MM.1S (cell line): ENCODE data around the gene ZNF888.
"Not testable (repeated sequence)": the region's sequence is repeated elsewhere in the genome, so short reads cannot be mapped to it uniquely, and the experiment has no call there.

ENCODE experiments used
- DNase-seq: peaks from one replicate; pipeline ENCODE4 v3.0.0-alpha.2; 2015
- H2AFZ ChIP-seq: fragments of 300-600 bp; sonication (generic); 2 replicates; pipeline ENCODE4 v1.6.0; 2016; ENCODE audit warnings: antibody characterized with exemption, low read length
- H3F3A ChIP-seq: fragments of 300-600 bp; sonication (generic); 2 replicates; pipeline ENCODE4 v1.6.1; 2016; ENCODE audit warnings: mild to moderate bottlenecking, antibody characterized with exemption, low read length, moderate library complexity, mixed read lengths; ENCODE audit not compliant: insufficient read depth
- H3K27ac ChIP-seq: fragments of 300-600 bp; sonication (generic); 2 replicates; pipeline ENCODE4 v1.5.1; 2016; ENCODE audit warnings: mild to moderate bottlenecking, low read length
- H3K27me3 ChIP-seq: fragments of 300-600 bp; sonication (generic); replicated peaks from 2 replicates; pipeline ENCODE4 v1.6.0; 2016; ENCODE audit warnings: low read length; ENCODE audit not compliant: insufficient read depth
- H3K36me3 ChIP-seq: fragments of 300-600 bp; sonication (generic); replicated peaks from 2 replicates; pipeline ENCODE4 v1.6.1; 2016; ENCODE audit warnings: mild to moderate bottlenecking, low read length, mixed read lengths; ENCODE audit not compliant: insufficient read depth
- H3K4me1 ChIP-seq: fragments of 300-600 bp; sonication (generic); 2 replicates; pipeline ENCODE4 v1.6.1; 2016; ENCODE audit warnings: low read length, mixed read lengths
- H3K4me2 ChIP-seq: fragments of 300-600 bp; sonication (generic); 2 replicates; pipeline ENCODE4 v1.6.0; 2016; ENCODE audit warnings: low read depth, low read length
- H3K4me3 ChIP-seq: fragments of 300-600 bp; sonication (generic); 2 replicates; pipeline ENCODE4 v1.5.1; 2016; ENCODE audit warnings: low read length, mixed read lengths
- H3K79me2 ChIP-seq: fragments of 300-600 bp; sonication (generic); 2 replicates; pipeline ENCODE4 v1.6.1; 2016; ENCODE audit warnings: mixed run types, low read length, mixed read lengths
- H3K9ac ChIP-seq: fragments of 300-600 bp; sonication (generic); 2 replicates; pipeline ENCODE4 v1.6.1; 2016; ENCODE audit warnings: low read length, mixed read lengths
- H3K9me2 ChIP-seq: fragments of 300-600 bp; sonication (generic); replicated peaks from 2 replicates; pipeline ENCODE4 v1.6.1; 2016; ENCODE audit warnings: mild to moderate bottlenecking, low read length, mixed read lengths; ENCODE audit not compliant: insufficient read depth
- H3K9me3 ChIP-seq: fragments of 300-600 bp; sonication (generic); replicated peaks from 2 replicates; pipeline ENCODE4 v1.6.1; 2016; ENCODE audit warnings: mild to moderate bottlenecking, low read length, mixed read lengths; ENCODE audit not compliant: insufficient read depth
- H4K20me1 ChIP-seq: fragments of 300-600 bp; sonication (generic); 2 replicates; pipeline ENCODE4 v1.6.1; 2016; ENCODE audit warnings: mild to moderate bottlenecking, low read length, moderate library complexity, mixed read lengths; ENCODE audit not compliant: insufficient read depth
- CTCF ChIP-seq: fragments of 300-600 bp; sonication (generic); IDR thresholded peaks from 2 replicates; pipeline ENCODE4 v1.5.1; 2016; ENCODE audit warnings: antibody characterized with exemption, low read length, mixed read lengths
- EZH2 ChIP-seq: fragments of 300-600 bp; sonication (generic); optimal IDR thresholded peaks from 2 replicates; pipeline ENCODE3; 2017; ENCODE audit warnings: low read depth, mild to moderate bottlenecking, antibody characterized with exemption, low read length, mixed read lengths
- EZH2phosphoT487 ChIP-seq: fragments of 300-600 bp; sonication (generic); IDR thresholded peaks from 2 replicates; pipeline ENCODE4 v1.6.1; 2018; ENCODE audit warnings: antibody characterized with exemption, low read length

Gene ZNF888

DNA sequence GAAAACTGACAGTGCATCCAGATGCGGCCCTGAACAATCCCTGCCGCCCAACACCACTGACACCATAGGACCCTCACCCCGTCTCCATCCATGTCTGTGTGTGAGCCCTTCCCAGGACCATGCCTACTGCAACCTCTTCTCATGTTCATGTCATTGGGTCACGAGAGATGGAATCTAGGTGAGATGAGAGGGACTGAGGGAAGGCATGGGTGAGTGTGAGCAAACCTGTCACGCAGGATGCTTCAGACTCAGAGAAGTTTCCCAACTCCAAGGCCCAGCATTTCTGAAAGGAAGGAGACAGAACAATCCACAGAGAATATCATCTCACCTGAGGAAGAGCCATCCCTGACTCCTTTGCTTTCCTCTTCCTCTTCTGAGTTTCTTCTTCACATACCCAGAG is 5.7 kb downstream of the ZNF888 start:
- Histone ChIP-seq H2AFZ (no peak overlapping the region), H3K9me3 (no peaks in the 10 kb centered on the region), H3K9me2 (no peaks in the 10 kb centered on the region), H3F3A (no peaks in the 10 kb centered on the region), H3K4me1 (no peaks in the 10 kb centered on the region), H3K79me2 (no peaks in the 10 kb centered on the region), H3K27ac (no peak overlapping the region), H3K36me3 (no peaks in the 10 kb centered on the region), H3K27me3 (no peaks in the 10 kb centered on the region), H3K4me3 (no peak overlapping the region), H4K20me1 (no peaks in the 10 kb centered on the region), H3K9ac (no peak overlapping the region), H3K4me2 (no peak overlapping the region)
- no peak for DNase-seq
- no peak for TF ChIP-seq EZH2phosphoT487
- no peak for TF ChIP-seq EZH2
- no peak for TF ChIP-seq CTCF

- Histone ChIP-seq H3F3A (no peaks in the 10 kb centered on the region), H3K36me3 (no peaks in the 10 kb centered on the region), H3K4me3 (no peak overlapping the region), H3K4me2 (no peak overlapping the region), H3K4me1 (no peaks in the 10 kb centered on the region), H4K20me1 (no peaks in the 10 kb centered on the region), H3K79me2 (no peaks in the 10 kb centered on the region), H3K9ac (no peak overlapping the region), H3K27ac (no peak overlapping the region), H3K9me2 (no peaks in the 10 kb centered on the region), H3K27me3 (no peaks in the 10 kb centered on the region), H2AFZ (no peak overlapping the region), H3K9me3 (no peaks in the 10 kb centered on the region)
- no peak for DNase-seq
- TF ChIP-seq EZH2 (no peak), EZH2phosphoT487 (no peak), CTCF (no peak)
Measured at GRCh38 chr19:52910648-52911047, 12.6 kb downstream of the ZNF888 start.

- DNase-seq, H3K27me3 ChIP-seq, H2AFZ ChIP-seq, H3K36me3 ChIP-seq, H3K9me2 ChIP-seq, H3K9ac ChIP-seq, H3K4me2 ChIP-seq, H3K79me2 ChIP-seq, H3K4me1 ChIP-seq, H3K27ac ChIP-seq, H3F3A ChIP-seq, H3K4me3 ChIP-seq, H3K9me3 ChIP-seq, H4K20me1 ChIP-seq: not testable (repeated sequence)
Measured at GRCh38 chr19:52904052-52904780, 19.0 kb downstream of the ZNF888 start.

DNA sequence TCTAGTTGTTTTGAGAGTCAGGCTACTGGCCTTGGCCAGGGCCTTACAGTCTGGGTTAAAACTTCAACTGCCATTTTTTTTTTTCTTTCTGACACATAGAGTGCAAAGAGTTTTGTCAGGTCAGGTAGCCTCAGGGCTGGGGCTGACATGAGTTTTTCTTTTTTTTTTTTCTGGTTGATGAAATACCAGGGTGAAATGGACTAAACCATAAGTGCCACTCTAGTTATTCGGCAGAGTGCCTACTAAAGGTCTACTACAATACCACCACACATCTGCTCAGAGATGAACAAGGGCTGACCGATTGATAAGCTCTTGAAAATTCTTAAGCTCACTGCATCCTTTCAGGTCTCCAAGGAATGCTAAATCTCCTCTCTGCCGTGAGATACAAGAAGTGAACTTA is 21.4 kb downstream of the ZNF888 start:
- H3K9ac ChIP-seq = no peak overlapping the region
- no peaks in the 10 kb centered on the region for H3K9me2 ChIP-seq
- TF ChIP-seq EZH2 = no peak
- TF ChIP-seq CTCF = no peak
- TF ChIP-seq EZH2phosphoT487 = no peak
- H4K20me1 ChIP-seq = no peaks in the 10 kb centered on the region
- no peaks in the 10 kb centered on the region for H3K4me1 ChIP-seq
- H3K4me2 ChIP-seq = no peak overlapping the region
- H3K79me2 ChIP-seq = no peaks in the 10 kb centered on the region
- no peaks in the 10 kb centered on the region for H3F3A ChIP-seq
- no peak overlapping the region for H3K4me3 ChIP-seq
- H3K27ac ChIP-seq = no peak overlapping the region
- no peak for DNase-seq
- H3K27me3 ChIP-seq = no peaks in the 10 kb centered on the region
- no peak overlapping the region for H2AFZ ChIP-seq
- H3K36me3 ChIP-seq = no peaks in the 10 kb centered on the region
- H3K9me3 ChIP-seq = no peaks in the 10 kb centered on the region

GRCh38 chr19:52898596-52898995 is 24.6 kb downstream of the ZNF888 start:
- not testable (repeated sequence) for DNase-seq, H3K9me2 ChIP-seq, H3F3A ChIP-seq, H3K27me3 ChIP-seq, H3K9ac ChIP-seq, H3K27ac ChIP-seq, H3K4me1 ChIP-seq, H3K9me3 ChIP-seq, H4K20me1 ChIP-seq, H3K79me2 ChIP-seq, H3K36me3 ChIP-seq, H2AFZ ChIP-seq, H3K4me3 ChIP-seq, H3K4me2 ChIP-seq
